GM12878 (cell line): ENCODE measurements around the gene C20orf202. TPM values are rescaled to one million over a fixed set of nuclear protein-coding genes. Genes with fewer than 3 reads are reported as not detected.
"Not testable (repeated sequence)": the region's sequence is repeated elsewhere in the genome, so short reads cannot be mapped to it uniquely, and the experiment has no call there.

Source experiments
- ATAC-seq: fragments of 200-7000 bp; cut with Tn5 transposase; 3 replicates; pipeline ENCODE4 v1.9.1; 2020; ENCODE audit warnings: mild to moderate bottlenecking, moderate library complexity
- BruUV-seq: library from RNA; stranded (reverse); fragments of 400-500 nt; replicated peaks from 2 replicates; lab custom pipeline; 2021; lab: Mats Ljungman, UMichigan
- CTCF ChIA-PET: fragments of 300-600 bp; sonication (Branson Sonifier 250); formaldehyde crosslinking; extraction: SDS; loops from one replicate; lab custom pipeline; 2021; ENCODE audit warnings: inconsistent platforms; lab: Yijun Ruan, JAX
- POLR2A ChIA-PET: fragments of 350-600 bp; formaldehyde crosslinking; extraction: SDS; loops from one replicate; lab custom pipeline; 2021; ENCODE audit warnings: inconsistent platforms; lab: Charles Lee
- RAD21 ChIA-PET: fragments of 300-600 bp; sonication (Branson Sonifier 250); formaldehyde crosslinking; loops from one replicate; lab custom pipeline; 2023; ENCODE audit warnings: antibody characterized with exemption; ENCODE audit not compliant: unreplicated experiment; lab: Charles Lee
- SMC1A ChIA-PET: fragments of 300-600 bp; sonication (Branson Sonifier 250); formaldehyde crosslinking; loops from one replicate; lab custom pipeline; 2023; ENCODE audit not compliant: unreplicated experiment, uncharacterized antibody; lab: Charles Lee
- DNase-seq: peaks from one replicate; pipeline ENCODE4 v3.0.0-alpha.2; 2011; ENCODE audit warnings: low read depth, low spot score
- FAIRE-seq: peaks from 3 replicates; lab custom pipeline; 2011; peaks lifted over from hg19 to GRCh38; lab: Jason Lieb, UNC
- H2AFZ ChIP-seq: 2 replicates; pipeline ENCODE4 v1.6.0; 2011; ENCODE audit warnings: low read depth, low read length, control low read depth; ENCODE audit not compliant: control insufficient read depth
- H3K27ac ChIP-seq: 2 replicates; pipeline ENCODE4 v1.5.1; 2011; ENCODE audit warnings: control low read depth; ENCODE audit not compliant: control insufficient read depth, insufficient read depth
- H3K27me3 ChIP-seq, 2 experiments: replicated peaks in 1 of 2; 2 replicates each; pipeline versions ENCODE4 v1.6.0 to v1.6.1; 2011; ENCODE audit warnings: low read length in 1 of 2; ENCODE audit not compliant: control insufficient read depth in 2 of 2, insufficient read depth in 2 of 2
- H3K36me3 ChIP-seq, 2 experiments: 2 replicates each; pipeline ENCODE4 v1.5.1; 2011; ENCODE audit warnings: low read length in 1 of 2; ENCODE audit not compliant: control insufficient read depth in 2 of 2, insufficient read depth in 2 of 2
- H3K4me1 ChIP-seq: 2 replicates; pipeline ENCODE4 v1.6.1; 2011; ENCODE audit warnings: mild to moderate bottlenecking, low read length, moderate library complexity, mixed read lengths; ENCODE audit not compliant: control insufficient read depth, insufficient read depth
- H3K4me2 ChIP-seq: 2 replicates; pipeline ENCODE4 v1.6.0; 2011; ENCODE audit warnings: control low read depth; ENCODE audit not compliant: control insufficient read depth, insufficient read depth
- H3K4me3 ChIP-seq: fragments of 200-600 bp; sonication (generic); 2 replicates; pipeline ENCODE4 v1.5.1; 2016
- H3K79me2 ChIP-seq: 2 replicates; pipeline ENCODE4 v1.6.0; 2011; ENCODE audit warnings: low read length; ENCODE audit not compliant: control insufficient read depth, insufficient read depth
- H3K9ac ChIP-seq: 2 replicates; pipeline ENCODE4 v1.8.0; 2011; ENCODE audit warnings: low read length, control low read depth, mixed read lengths; ENCODE audit not compliant: control insufficient read depth, insufficient read depth
- H3K9me3 ChIP-seq: replicated peaks from 3 replicates; pipeline ENCODE4 v1.5.1; 2011; ENCODE audit warnings: mild to moderate bottlenecking, low read length; ENCODE audit not compliant: control insufficient read depth, insufficient read depth
- H4K20me1 ChIP-seq: 2 replicates; pipeline ENCODE4 v1.6.0; 2011; ENCODE audit not compliant: control insufficient read depth, insufficient read depth
- RAD51 ChIP-seq: fragments of 450-650 bp; IDR thresholded peaks from 2 replicates; pipeline ENCODE4 v1.6.1; 2016; ENCODE audit warnings: moderate library complexity, mild to moderate bottlenecking, inconsistent platforms
- WGBS: methylation state at CpG from one replicate; pipeline ENCODE4 v1.1.6; 2016; ENCODE audit warnings: low lambda C conversion rate; ENCODE audit not compliant: insufficient replicate concordance, insufficient coverage; ENCODE audit errors: missing lambda C conversion rate; 5-methylcytosine and 5-hydroxymethylcytosine counted together
- in situ Hi-C: fragments of 300-500 bp; cut with MboI; formaldehyde crosslinking; loops from 9 replicates; pipeline ENCODE4 v1.14.3; 2018; ENCODE audit warnings: mixed read lengths
- intact Hi-C: fragments of 100-400 bp; cut with micrococcal nuclease; formaldehyde crosslinking; loops from one replicate; pipeline ENCODE4 v1.14.2; 2022; ENCODE audit not compliant: unreplicated experiment
- polyA plus RNA-seq, 11 experiments: library from polyadenylated mRNA; depleted of rRNA in 4 of 11; unstranded in 6 of 11; stranded (reverse) in 5 of 11; fragments of >200 nt; fragmentation: Nextera tagmentation in 4 of 11; fragmentation: Illumina TruSeq in 1 of 11; extraction: Ambion mirVana in 4 of 11; extraction: Trizol in 1 of 11; gene quantifications; 1 replicate in 1 of 11; 2 replicates in 10 of 11; pipeline versions ENCODE4 v1.2.1 to v1.2.3, GENCODE V29; 2011 to 2016; ENCODE audit warnings: inconsistent platforms in 2 of 11, missing spikeins in 2 of 11, low read depth in 1 of 11
- total RNA-seq, 4 experiments: library from RNA; depleted of rRNA in 3 of 4; stranded (reverse); fragments of >200 nt in 3 of 4; fragmentation: Illumina TruSeq in 1 of 4; extraction: Trizol in 1 of 4; gene quantifications; 2 replicates each; pipeline versions ENCODE4 v1.2.1 to v1.2.3, GENCODE V29; 2013 to 2021

C20orf202 gene
- total and polyA plus RNA-seq, 10 of the 15 experiments (the other 5 are each of a cell fraction or from before 2014, with no cell fraction given) = 0.04 TPM; not detected in 8

DNA sequence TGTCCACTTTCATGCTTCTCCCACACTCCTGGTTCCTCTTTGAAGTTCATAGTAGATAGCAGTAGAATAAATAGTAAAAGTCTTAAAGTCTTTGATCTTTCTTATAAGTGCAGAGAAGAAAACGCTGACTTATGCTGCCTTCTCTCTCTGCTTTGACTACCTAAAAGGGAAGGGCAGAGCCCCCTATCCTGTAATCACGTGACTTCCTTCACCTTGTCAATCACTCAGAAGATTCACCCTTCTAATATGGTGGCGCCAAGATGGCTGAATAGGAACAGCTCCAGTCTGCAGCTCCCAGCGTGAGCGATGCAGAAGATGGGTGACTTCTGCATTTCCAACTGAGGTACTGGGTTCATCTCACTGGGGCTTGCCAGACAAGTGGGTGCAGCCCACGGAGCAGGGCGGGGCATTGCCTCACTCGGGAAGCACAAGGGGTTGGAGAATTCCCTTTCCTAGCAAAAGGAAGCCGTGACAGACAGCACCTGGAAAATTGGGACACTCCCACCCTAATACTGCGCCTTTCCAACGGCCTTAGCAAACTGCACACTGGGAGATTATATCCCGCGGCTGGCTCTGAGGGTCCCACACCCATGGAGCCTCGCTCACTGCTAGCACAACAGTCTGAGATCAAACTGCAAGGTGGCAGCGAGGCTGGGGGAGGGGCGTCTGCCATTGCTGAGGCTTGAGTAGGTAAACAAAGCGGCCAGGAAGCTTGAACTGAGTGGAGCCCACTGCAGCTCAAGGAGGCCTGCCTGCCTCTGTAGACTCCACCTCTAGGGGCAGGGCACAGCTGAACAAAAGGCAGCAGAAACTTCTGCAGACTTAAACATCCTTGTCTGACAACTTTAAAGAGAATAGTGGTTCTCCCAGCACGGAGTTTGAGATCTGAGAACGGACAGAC is 13.5 kb downstream of the C20orf202 start:
- POLR2A ChIA-PET, H2AFZ ChIP-seq, H3K79me2 ChIP-seq, H3K4me2 ChIP-seq, DNase-seq, FAIRE-seq, H3K4me1 ChIP-seq, intact Hi-C loops, in situ Hi-C loops, H3K36me3 ChIP-seq, H3K9me3 ChIP-seq, CTCF ChIA-PET, H3K4me3 ChIP-seq, SMC1A ChIA-PET, BruUV-seq, H4K20me1 ChIP-seq, RAD21 ChIA-PET, H3K27ac ChIP-seq, H3K27me3 ChIP-seq, ATAC-seq, H3K9ac ChIP-seq: not testable (repeated sequence)
- WGBS = 57% methylated on average over 19 of the region's 19 CpGs
- peak; percentile 44; the same call in 1 of the 2 replicates for TF ChIP-seq RAD51

DNA sequence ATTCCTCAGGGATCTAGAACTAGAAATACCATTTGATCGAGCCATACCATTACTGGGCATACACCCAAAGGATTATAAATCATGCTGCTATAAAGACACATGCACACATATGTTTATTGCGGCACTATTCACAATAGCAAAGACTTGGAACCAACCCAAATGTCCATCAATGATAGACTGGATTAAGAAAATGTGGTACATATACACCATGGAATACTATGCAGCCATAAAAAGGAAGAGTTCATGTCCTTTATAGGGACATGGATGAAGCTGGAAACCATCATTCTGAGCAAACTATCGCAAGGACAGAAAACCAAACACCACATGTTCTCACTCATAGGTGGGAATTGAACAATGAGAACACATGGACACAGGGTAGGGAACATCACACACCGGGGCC is 19.5 kb downstream of the C20orf202 start:
- H2AFZ ChIP-seq, RAD21 ChIA-PET, intact Hi-C loops, CTCF ChIA-PET, H4K20me1 ChIP-seq, H3K27me3 ChIP-seq, ATAC-seq, H3K9me3 ChIP-seq, SMC1A ChIA-PET, H3K27ac ChIP-seq, POLR2A ChIA-PET, H3K79me2 ChIP-seq, BruUV-seq, H3K4me2 ChIP-seq, H3K36me3 ChIP-seq, FAIRE-seq, H3K4me1 ChIP-seq, DNase-seq, H3K4me3 ChIP-seq, H3K9ac ChIP-seq, in situ Hi-C loops: not testable (repeated sequence)
- 89% methylated on average over 3 of the region's 4 CpGs for WGBS
